Neural cell (in vitro differentiated cells): ENCODE results near the gene CXCL10. TPM values are rescaled to one million over a fixed set of nuclear protein-coding genes. Genes with fewer than 3 reads are reported as not detected.

Source experiments
- H2AFZ ChIP-seq: fragments of 200-600, 300-800 bp; sonication (generic), shearing (Covaris generic); 2 replicates; pipeline ENCODE4 v1.6.0; 2014; ENCODE audit warnings: low read depth, mild to moderate bottlenecking, antibody characterized with exemption, low read length, moderate library complexity
- H3F3A ChIP-seq: fragments of 200-600 bp; shearing (Covaris generic); 2 replicates; pipeline ENCODE4 v1.6.1; 2016; ENCODE audit warnings: mild to moderate bottlenecking, moderate library complexity, mixed read lengths, antibody characterized with exemption, low read length; ENCODE audit not compliant: insufficient read depth, poor library complexity, severe bottlenecking
- H3K27ac ChIP-seq: fragments of 200-600, 300-800 bp; sonication (generic), shearing (Covaris generic); 2 replicates; pipeline ENCODE4 v1.5.1; 2014; ENCODE audit warnings: mild to moderate bottlenecking, low read length, moderate library complexity
- H3K27me3 ChIP-seq: fragments of 300-800, 200-600 bp; sonication (generic), shearing (Covaris generic); 2 replicates; pipeline ENCODE4 v1.6.0; 2014; ENCODE audit warnings: mild to moderate bottlenecking, low read depth, low read length, moderate library complexity; ENCODE audit not compliant: insufficient read depth
- H3K36me3 ChIP-seq: fragments of 300-800, 200-600 bp; sonication (generic), shearing (Covaris generic); 2 replicates; pipeline ENCODE4 v1.5.1; 2014; ENCODE audit warnings: mild to moderate bottlenecking, antibody characterized with exemption, low read length, moderate library complexity; ENCODE audit not compliant: insufficient read depth
- H3K4me2 ChIP-seq: fragments of 300-800, 200-600 bp; sonication (generic), shearing (Covaris generic); 2 replicates; pipeline ENCODE4 v1.6.0; 2014; ENCODE audit warnings: mild to moderate bottlenecking, low read length
- H3K4me3 ChIP-seq: fragments of 300-800, 200-600 bp; sonication (generic), shearing (Covaris generic); 2 replicates; pipeline ENCODE4 v1.5.1; 2014; ENCODE audit warnings: mild to moderate bottlenecking, low read length, moderate library complexity
- H3K79me2 ChIP-seq: fragments of 200-600 bp; shearing (Covaris generic); replicated peaks from 2 replicates; pipeline ENCODE4 v1.6.0; 2014; ENCODE audit warnings: mild to moderate bottlenecking, low read length, moderate library complexity; ENCODE audit not compliant: insufficient read depth
- H3K9ac ChIP-seq: fragments of 300-800, 200-600 bp; sonication (generic), shearing (Covaris generic); 2 replicates; pipeline ENCODE4 v1.6.1; 2016; ENCODE audit warnings: mild to moderate bottlenecking, low read length, mixed read lengths
- H3K9me2 ChIP-seq: fragments of 200-600 bp; shearing (Covaris generic); 2 replicates; pipeline ENCODE4 v1.6.1; 2016; ENCODE audit warnings: mild to moderate bottlenecking, low read length, mixed read lengths; ENCODE audit not compliant: insufficient read depth
- H3K9me3 ChIP-seq: fragments of 200-600, 300-800 bp; sonication (generic), shearing (Covaris generic); 2 replicates; pipeline ENCODE4 v1.6.1; 2016; ENCODE audit warnings: mild to moderate bottlenecking, mixed run types, low read length, moderate library complexity, mixed read lengths
- H4K20me1 ChIP-seq: fragments of 200-600 bp; shearing (Covaris generic); 2 replicates; pipeline ENCODE4 v1.6.1; 2016; ENCODE audit warnings: mild to moderate bottlenecking, mixed run types; ENCODE audit not compliant: insufficient read depth
- CTCF ChIP-seq: fragments of 450-650 bp; IDR thresholded peaks from 2 replicates; pipeline ENCODE4 v1.5.1; 2014; ENCODE audit warnings: antibody characterized with exemption, mild to moderate bottlenecking, moderate library complexity; ENCODE audit not compliant: poor library complexity, severe bottlenecking
- EP300 ChIP-seq: fragments of 450-650 bp; conservative IDR thresholded peaks from 2 replicates; pipeline ENCODE4 v1.6.1; 2014; ENCODE audit warnings: antibody characterized with exemption, mild to moderate bottlenecking, moderate library complexity; ENCODE audit not compliant: poor library complexity, severe bottlenecking
- EZH2 ChIP-seq: fragments of 200-600, 300-800 bp; shearing (Covaris generic), sonication (generic); IDR thresholded peaks from 2 replicates; pipeline ENCODE4 v1.6.1; 2014; ENCODE audit warnings: antibody characterized with exemption, low read length, borderline replicate concordance, mild to moderate bottlenecking; ENCODE audit not compliant: insufficient read depth, poor library complexity, severe bottlenecking
- MXI1 ChIP-seq: fragments of 450-650 bp; conservative IDR thresholded peaks from 2 replicates; pipeline ENCODE4 v1.6.1; 2014; ENCODE audit warnings: antibody characterized with exemption, mild to moderate bottlenecking; ENCODE audit not compliant: poor library complexity, severe bottlenecking
- POLR2AphosphoS5 ChIP-seq: IDR thresholded peaks from 2 replicates; pipeline ENCODE4 v1.6.1; 2012
- RAD21 ChIP-seq: fragments of 450-650 bp; conservative IDR thresholded peaks from 2 replicates; pipeline ENCODE4 v1.6.1; 2014; ENCODE audit warnings: antibody characterized with exemption, mild to moderate bottlenecking, moderate library complexity
- REST ChIP-seq: IDR thresholded peaks from 2 replicates; pipeline ENCODE4 v1.6.1; 2012; ENCODE audit warnings: borderline replicate concordance
- SMC3 ChIP-seq: fragments of 450-650 bp; conservative IDR thresholded peaks from 2 replicates; pipeline ENCODE4 v1.6.1; 2014; ENCODE audit warnings: antibody characterized with exemption, mild to moderate bottlenecking, moderate library complexity; ENCODE audit not compliant: poor library complexity
- TAF1 ChIP-seq: IDR thresholded peaks from 2 replicates; pipeline ENCODE4 v1.6.1; 2012; ENCODE audit warnings: low read depth
- polyA plus RNA-seq: library from polyadenylated mRNA; depleted of rRNA; stranded (reverse); fragments of >200 nt; gene quantifications from 2 replicates; pipeline ENCODE4 v1.2.3, GENCODE V29; 2014

The CXCL10 gene
- polyA plus RNA-seq, 1 donor from 2014 or later = not detected

GRCh38 chr4:75976177-75976576, 47.1 kb downstream of the CXCL10 start:
- Histone ChIP-seq H3K36me3 (peaks cover 24% of the 10 kb centered on the region), H3K4me2 (no peak overlapping the region), H3K79me2 (no peaks in the 10 kb centered on the region), H2AFZ (no peak overlapping the region), H3K9me3 (no peaks in the 10 kb centered on the region), H3K4me3 (no peak overlapping the region), H3K27me3 (no peaks in the 10 kb centered on the region), H4K20me1 (no peaks in the 10 kb centered on the region), H3F3A (no peaks in the 10 kb centered on the region), H3K27ac (no peak overlapping the region), H3K9me2 (no peaks in the 10 kb centered on the region), H3K9ac (no peak overlapping the region)
- TF ChIP-seq EP300 = no peak
- no peak for TF ChIP-seq REST
- TF ChIP-seq RAD21 = no peak
- no peak for TF ChIP-seq TAF1
- TF ChIP-seq MXI1 = no peak
- TF ChIP-seq SMC3 = no peak
- no peak for TF ChIP-seq POLR2AphosphoS5
- no peak for TF ChIP-seq CTCF
- TF ChIP-seq EZH2 = no peak

- Histone ChIP-seq H3K4me2 (no peak overlapping the region), H3K9me3 (no peaks in the 10 kb centered on the region), H3K9ac (no peak overlapping the region), H3K36me3 (peaks cover 33% of the 10 kb centered on the region), H3K4me3 (no peak overlapping the region), H3K27ac (no peak overlapping the region), H2AFZ (no peak overlapping the region), H3K27me3 (no peaks in the 10 kb centered on the region), H3K9me2 (no peaks in the 10 kb centered on the region), H3K79me2 (no peaks in the 10 kb centered on the region), H4K20me1 (no peaks in the 10 kb centered on the region), H3F3A (no peaks in the 10 kb centered on the region)
- no peak for TF ChIP-seq EZH2
- TF ChIP-seq REST = no peak
- no peak for TF ChIP-seq MXI1
- no peak for TF ChIP-seq EP300
- no peak for TF ChIP-seq TAF1
- no peak for TF ChIP-seq RAD21
- TF ChIP-seq POLR2AphosphoS5 = no peak
- TF ChIP-seq SMC3 = no peak
- no peak for TF ChIP-seq CTCF
Observed at GRCh38 chr4:75973766-75974165, 49.5 kb downstream of the CXCL10 start.
